T follicular helper cell (primary cell): Measurements from ENCODE around the gene RTCB.

Source experiments
- DNase-seq: peaks from one replicate; pipeline ENCODE4 v3.0.0-alpha.2; 2020; ENCODE audit warnings: low read depth

Gene RTCB

GRCh38 chr22:32339190-32340012, 72.6 kb downstream of the RTCB start:
- no peak for DNase-seq

GRCh38 chr22:32338757-32339156, 73.3 kb downstream of the RTCB start:
- DNase-seq, result no peak
